ENCODE results near the gene IRX1.

IRX1 gene

GRCh38 chr5:3595006-3595961 is at the start of gene IRX1:
Gene IRX1 (plus strand): TSS chr5:3595832. CDS start chr5:3596106, 274 bp downstream.
- DNase-seq (ENCODE audit: low spot score) = no peak

- DNase-seq (ENCODE audit: low spot score) = no peak
Measured at GRCh38 chr5:3546028-3546427, 49.6 kb upstream of the IRX1 start.

GRCh38 chr5:3564116-3564515 is 31.5 kb upstream of the IRX1 start:
- DNase-seq (ENCODE audit: low spot score) = no peak

- DNase-seq (ENCODE audit: low spot score) = no peak
Measured at GRCh38 chr5:3564827-3565518, 30.7 kb upstream of the IRX1 start.

- DNase-seq (ENCODE audit: low spot score) = no peak
Measured at GRCh38 chr5:3584724-3585531, 10.7 kb upstream of the IRX1 start.

- no peak for DNase-seq (ENCODE audit: low spot score)
Measured at GRCh38 chr5:3590161-3590966, 5.3 kb upstream of the IRX1 start.

GRCh38 chr5:3590967-3591900 is 4.4 kb upstream of the IRX1 start:
- DNase-seq (ENCODE audit: low spot score) = no peak

- DNase-seq (ENCODE audit: low spot score) = no peak
Measured at GRCh38 chr5:3592298-3592697, 3.3 kb upstream of the IRX1 start.

- DNase-seq (ENCODE audit: low spot score) = no peak
Measured at GRCh38 chr5:3593771-3594509, 1.7 kb upstream of the IRX1 start.

GRCh38 chr5:3594510-3595005 is 1.1 kb upstream of the IRX1 start:
- no peak for DNase-seq (ENCODE audit: low spot score)

- no peak for DNase-seq (ENCODE audit: low spot score)
Measured at GRCh38 chr5:3596261-3596825, 711 bp downstream of the IRX1 start.

- no peak for DNase-seq (ENCODE audit: low spot score)
Measured at GRCh38 chr5:3596857-3597166, 1.2 kb downstream of the IRX1 start.

GRCh38 chr5:3597167-3598007 is 1.8 kb downstream of the IRX1 start:
- DNase-seq (ENCODE audit: low spot score) = no peak

- DNase-seq (ENCODE audit: low spot score) = no peak
Measured at GRCh38 chr5:3598207-3598606, 2.6 kb downstream of the IRX1 start.

GRCh38 chr5:3598769-3599211 is 3.2 kb downstream of the IRX1 start:
- DNase-seq (ENCODE audit: low spot score) = no peak

GRCh38 chr5:3599226-3600105 is 3.8 kb downstream of the IRX1 start:
- DNase-seq (ENCODE audit: low spot score) = no peak
